Measurements from ENCODE around the gene CRABP2.

CRABP2 gene

DNA sequence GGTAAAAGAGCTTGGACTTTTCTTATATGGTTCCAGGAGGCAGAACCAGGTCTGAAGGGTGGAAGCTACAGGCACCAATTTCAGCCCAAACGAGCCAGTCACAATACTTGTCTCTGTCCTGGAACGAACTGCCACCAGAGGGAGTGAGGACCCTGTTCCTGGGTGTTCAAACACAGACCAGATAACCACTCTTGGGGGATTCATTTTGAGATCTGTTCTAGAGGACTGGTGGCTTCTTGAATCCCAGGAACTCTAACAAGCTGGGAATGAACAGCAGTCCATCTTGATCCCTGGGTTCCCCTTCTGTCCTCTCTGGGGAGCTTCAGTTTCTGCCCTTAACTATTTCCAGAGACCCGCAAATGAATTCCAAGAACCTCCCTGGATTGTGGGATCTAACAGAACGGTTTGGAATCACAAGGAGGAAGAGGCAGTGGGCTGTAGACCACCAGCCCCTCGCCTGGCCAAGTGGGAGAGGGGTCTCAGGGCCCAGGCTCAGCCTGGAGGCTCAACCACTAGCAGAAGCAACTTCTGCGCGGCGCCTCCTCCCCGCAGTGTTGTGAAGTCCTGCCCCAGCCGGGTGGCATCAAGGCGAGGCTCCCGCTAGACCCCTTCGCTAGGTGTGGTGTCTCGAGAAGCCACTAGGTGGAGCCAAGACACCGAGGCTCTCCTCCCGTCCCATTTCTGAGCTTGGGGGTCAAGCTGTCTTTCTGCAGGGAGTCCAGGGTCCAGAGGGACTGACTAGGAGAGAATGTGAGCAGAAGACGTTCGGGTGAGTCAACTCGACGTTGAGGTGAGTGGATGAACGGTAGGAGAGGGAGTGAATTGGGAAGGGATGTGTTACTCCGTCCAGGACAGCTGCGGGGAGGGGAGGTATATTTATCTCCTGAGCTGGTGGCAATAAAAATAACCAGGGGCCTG lies 16.1 kb downstream of the CRABP2 start:
- peak; percentile 85 for DNase-seq

DNA sequence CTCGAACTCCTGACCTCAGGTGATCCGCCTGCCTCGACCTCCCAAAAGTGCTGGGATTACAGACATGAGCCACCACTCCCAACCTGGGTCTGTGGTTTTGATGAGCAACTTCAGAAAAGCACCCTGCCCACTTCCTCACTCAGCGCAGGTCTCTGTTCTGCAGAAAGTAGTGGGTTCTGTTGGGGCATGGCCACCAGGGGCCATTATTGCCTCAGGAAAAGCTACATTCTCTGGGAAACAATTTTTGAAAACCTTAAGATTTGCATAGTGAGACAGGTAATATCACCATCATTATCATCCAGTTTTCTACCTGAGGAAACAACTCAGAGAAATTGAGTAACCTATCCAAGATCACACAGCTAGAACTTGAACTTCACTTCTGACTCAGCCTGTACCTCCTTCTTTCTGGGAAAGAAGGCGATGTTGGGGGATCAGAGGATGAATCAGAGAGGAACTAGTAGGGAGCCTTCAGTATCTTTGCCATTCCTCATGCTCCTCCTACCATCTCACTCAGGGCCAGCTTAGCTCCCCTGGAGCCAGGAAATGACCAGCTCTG lies 21.1 kb downstream of the CRABP2 start:
- DNase-seq: peak; percentile 93

DNA sequence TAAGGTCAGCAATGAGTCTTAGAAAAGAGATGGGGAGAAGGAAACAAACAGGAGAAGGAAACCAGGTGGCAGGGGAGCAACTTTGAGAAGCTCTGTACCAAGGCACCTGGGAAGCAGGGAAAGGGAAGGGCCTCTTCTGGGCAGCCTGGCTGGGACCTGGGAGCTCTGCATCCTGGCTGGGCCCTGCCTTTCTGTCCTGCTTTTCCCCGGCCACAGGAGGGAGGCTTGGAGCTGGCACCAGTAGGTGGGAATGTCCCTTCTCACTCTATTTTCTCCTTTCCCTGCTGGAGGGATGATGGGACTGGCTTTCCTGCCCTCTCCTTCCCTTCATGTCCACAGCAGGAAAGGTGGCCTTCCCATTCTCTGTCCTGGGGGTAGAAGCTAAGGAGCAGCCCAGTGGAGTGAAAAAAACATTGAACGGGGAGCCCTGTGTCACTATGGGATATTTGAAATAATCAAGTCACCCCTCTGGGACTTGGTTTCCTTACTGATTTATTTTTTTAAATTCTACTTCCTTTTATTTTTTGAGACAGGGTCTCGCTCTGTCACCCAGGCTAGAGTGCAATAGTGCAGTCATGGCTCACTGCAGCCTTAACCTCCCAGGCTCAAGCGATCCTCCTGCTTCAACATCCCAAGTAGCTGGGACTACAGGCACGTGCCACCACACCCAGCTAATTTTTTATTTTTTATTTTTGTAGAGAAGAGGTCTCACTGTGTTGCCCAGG lies 23.1 kb downstream of the CRABP2 start:
- DNase-seq: no peak

DNA sequence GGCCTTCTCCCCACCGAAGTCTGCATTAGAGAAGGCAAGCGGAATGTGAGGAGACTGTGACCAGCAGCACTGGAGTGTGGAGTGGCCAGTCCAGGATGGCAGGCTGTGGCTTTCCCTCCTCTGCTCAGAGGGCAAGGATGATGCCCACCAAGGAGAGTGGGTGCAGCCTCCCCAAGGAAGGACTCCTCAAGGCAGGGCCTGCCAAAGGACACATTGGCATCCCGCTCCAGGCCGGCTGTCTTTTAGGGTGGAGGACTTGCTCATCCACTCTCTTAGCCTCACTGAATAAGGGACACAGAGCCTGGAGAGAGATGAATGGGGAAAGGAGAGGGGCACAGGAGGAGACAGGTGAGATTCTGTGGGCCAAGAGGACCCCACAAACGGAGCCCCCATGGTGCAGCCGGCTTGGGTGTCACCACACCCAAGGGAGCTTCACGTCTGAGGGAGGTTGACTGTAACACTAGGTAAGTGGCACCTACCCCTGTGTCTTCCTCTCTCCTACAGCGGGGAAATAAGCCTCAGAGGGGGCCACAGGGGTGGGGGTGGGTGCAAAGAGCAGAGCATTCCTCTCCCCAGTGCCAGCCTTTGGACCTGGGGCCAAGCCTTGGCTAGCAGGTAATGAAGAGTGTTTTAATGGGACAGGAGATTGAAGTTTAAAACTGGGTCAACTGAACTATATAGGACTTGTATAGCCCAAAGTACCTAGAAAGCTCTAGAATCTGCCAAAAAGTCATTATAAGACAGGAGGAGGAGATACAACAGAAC lies 24.0 kb downstream of the CRABP2 start:
- no peak for DNase-seq

DNA sequence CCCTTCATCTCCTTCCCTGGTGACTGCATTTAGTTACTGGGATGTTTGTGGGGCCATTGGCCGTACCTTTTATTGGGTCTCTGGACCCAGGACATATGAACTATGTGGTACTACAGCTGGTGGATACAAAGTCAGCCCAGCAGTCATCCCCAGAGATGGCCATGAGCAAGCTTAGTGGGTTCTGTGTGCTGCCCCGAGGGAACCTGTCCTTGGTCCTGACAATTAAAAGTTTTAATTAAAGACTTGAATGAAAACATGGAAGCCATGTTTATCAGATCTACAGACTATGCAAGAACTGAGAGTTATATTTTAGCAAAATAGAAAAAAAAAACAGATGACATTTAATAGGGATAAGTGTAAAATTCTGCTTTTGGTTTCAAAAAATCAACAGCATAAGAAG lies 25.3 kb downstream of the CRABP2 start:
- DNase-seq: no peak

DNA sequence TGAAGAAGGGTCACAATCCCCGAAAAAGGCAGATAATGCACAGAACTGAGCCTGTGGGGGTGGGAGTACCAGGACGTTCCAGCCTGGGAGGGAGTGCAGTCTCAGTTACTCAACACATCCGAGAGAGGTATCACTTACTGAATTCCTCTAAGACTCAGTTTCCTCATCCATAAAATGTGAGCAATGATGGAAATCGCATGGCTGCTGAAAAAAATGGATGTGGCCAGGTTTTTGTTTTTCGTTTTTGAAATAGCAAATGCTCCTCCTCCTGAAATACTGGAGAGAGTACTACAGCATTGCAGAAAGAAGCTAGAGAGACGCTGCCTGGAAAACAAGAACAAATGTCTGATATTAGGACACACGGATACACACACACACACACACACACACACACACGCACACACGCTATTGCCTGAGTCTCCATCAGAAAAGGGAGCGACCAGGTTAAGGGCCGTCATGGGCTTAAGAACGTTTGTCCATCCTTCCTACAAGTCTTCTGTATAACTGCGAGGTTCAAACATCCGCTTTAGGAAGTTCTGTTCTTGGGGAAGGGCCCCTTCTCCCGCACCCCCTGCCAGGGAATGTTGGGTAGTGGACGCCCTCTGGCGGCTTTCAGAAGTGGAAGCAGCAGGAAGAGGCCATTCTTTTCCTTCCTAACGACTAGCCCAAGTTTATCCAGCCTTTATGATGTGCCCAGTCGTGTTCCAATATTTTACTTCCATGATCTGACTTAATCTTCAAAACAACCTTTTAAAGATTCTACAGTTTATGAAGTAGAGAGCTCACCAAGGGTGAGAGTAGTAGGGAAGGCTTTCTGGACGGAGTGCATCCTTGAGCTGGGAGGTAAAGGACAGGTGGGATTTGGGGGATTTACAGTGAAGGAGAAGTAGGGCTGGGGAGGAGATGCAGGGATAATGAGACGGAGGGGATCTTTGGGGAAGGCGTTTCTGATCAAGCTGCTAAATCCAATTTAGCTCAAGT lies 27.5 kb downstream of the CRABP2 start:
- peak; percentile 48 for DNase-seq

DNA sequence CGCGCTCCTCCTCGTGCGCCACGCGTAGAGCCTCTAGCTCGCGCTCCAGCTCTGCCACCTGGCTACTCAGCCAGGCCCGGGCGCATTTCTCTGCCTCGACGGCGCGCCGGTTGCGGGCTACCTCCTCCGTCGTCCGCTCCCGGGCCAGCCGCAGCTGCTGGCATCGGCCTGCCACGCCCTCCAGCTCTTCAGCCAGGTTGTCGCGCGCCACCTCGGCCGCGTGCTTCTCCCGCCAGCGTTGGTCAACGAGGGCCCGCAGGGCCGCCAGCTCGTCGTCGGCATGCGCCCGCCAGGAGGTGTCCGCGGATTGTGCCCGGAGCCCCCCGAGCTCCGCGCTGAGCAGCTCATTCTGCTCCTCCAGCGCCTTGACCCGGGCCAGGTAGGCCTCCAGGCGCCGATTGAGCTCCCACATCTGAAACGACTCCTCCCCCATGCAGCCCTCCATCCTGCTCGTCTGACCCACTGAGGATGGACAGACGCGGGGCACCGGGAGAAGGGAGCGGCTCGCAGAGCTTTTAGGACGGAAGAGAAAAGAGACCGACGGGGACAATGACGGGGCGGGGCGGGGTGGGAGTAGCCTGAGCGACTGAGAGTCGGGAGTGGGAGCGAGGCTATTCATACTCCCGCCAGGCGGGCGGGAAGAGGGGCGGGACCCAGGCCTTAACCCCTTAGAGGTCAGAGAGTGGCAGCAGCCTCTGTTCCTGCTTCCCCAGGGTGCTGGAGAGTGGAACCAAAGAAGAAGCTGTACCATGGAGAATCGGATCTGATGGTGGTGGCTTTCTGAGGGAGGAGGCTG lies 28.4 kb downstream of the CRABP2 start, which contains the start of gene NES:
TSS of gene NES (minus strand) at position 588 of the 796 bp plus-strand sequence. CDS start at position 445, 143 bp downstream.
- no peak for DNase-seq

DNA sequence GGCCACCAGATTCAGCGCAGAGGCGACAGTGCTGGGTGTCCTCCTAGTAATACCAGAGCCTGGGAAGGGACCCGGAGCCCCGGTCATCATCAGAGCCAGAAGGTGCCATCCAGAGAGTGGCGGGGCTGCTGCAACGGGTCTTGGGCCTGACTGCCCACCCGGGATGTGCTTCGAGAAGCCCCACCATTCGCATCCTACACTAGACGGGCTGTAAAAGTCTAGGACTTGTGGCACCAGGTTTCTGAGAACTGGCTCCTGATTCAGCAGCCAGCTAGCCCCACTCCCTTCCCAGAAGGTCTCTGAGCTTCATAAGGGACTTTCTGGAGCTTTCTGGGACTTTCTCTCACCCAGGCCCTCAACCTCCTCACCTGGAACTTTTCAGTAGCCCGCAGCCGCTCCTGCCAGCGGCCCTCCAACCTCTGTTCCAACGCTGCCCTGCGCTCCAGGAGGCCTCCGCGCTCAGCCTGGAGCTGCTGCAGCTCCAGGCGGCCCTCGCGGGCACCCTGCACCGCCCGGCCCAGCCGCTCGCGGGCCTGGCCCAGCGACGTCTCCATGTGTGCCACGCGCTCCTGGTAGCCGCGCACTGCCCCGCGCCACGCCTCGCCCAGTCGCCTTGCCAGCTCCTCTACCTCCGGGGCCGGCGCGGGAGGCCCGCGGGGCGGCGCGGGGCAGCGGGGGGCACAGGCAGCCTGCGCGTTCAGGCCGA lies 29.1 kb downstream of the CRABP2 start:
- no peak for DNase-seq

DNA sequence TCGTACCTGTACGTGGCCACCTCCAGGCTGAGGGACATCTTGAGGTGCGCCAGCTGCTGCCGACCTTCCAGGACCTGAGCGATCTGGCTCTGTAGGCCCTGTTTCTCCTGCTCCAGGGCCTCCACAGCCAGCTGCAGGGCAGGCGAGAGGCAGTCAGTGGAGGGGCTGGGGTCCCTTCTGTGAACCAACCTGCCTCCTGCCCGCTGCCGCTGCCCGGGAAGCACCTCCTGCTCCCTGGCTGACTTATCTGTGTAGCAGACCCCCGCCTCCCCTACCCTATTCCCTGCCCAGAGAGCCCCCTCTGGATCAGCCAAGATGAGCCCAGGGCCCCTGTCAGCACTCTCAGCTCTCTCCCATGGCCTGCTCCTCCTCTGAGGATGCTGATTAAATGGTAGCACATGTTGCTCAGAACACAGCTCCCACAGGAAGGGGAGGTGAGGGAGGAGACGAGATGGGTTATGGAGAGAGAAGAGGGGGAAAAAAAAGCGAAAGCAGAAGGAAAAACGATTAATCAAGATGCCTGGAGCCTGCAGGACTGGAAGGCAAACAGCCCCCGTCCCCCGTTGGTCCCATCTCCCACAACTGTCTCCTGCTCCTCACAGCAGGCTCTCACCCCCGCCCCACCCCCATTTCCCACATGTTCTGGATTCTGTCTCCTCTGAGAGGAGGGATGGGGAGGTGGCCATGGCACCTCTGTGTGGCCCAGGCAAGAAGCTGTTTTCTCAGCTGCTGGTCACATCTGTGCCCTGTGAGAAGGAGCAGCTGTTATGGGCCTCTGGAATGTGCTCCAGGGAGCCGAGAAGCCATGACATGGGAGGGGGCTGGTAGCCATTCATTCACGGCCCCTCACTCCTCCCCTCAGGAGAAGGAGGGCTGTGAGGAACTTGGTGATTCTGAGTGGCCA lies 29.9 kb downstream of the CRABP2 start:
- no peak for DNase-seq

DNA sequence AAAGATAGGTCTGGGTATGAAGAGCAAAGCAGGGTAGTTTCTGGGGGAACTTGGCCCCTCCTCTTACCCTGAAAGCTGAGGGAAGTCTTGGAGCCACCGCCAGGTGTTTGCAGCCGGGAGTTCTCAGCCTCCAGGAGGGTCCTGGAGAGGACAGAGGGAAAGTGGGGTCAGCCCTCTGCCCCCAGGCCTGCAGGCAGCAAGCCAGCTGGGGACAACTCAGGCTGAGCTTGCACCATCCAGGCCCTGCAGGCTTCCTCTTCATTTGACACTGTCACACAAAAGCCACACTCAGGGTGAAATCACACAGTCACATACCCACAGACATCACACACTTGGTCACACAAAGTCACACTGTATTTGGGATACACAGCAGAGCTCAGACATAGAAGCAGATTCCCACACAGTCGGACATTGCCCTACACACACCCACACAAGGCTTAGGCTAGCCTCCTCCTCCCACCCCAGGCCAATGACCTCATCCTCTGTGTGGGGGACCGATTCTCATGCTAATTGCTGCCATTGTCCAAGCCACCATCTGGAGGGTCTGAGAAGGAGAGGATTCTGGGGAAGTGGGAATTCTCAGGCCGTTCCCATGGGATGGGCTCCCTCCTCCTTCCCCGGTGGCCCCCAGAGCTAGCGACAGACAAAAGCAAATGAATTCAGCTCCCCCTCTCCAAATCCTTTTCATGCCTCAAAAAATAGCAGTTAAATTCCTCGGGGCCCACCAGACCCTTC lies 31.8 kb downstream of the CRABP2 start:
- no peak for DNase-seq

DNA sequence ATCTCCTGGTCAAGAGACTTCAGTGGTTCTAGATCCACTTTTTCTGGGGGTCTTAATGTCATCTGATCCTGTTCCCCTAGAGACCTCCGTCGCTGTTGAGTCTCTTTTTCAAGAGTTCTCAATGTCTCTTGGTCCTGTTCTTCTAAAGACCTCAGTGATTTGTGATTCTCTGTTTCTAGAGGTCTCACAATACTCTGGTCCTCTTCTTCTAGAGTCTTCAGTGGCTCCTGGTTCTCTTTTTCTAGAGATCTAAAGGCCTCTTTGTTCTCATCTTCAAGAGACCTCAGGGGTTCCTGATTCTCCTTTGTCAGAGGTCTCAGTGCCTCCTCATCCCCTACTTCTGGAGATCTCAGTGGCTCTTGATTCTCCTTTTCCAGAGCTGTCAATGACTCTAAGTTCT lies 33.6 kb downstream of the CRABP2 start:
- DNase-seq: no peak

DNA sequence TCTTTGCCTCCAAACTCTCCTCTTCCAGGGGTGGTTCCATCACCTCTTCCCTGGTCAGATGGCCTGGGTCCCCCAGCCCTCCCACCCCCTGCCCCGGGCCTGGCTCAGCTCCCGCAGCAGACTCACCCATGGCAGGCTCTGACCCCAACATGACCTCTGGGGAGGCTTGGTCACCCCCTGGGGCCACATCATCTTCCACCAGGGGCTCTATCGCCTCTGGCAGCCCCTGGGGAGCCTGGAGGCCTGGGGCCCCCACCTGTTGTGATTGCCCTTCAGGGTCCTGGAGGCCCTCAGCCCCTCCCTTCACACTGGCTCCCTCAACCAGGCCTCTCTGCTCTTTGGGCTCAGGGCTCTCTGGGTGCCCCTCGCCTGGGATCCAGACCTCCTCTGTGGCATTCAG lies 34.6 kb downstream of the CRABP2 start:
- no peak for DNase-seq

DNA sequence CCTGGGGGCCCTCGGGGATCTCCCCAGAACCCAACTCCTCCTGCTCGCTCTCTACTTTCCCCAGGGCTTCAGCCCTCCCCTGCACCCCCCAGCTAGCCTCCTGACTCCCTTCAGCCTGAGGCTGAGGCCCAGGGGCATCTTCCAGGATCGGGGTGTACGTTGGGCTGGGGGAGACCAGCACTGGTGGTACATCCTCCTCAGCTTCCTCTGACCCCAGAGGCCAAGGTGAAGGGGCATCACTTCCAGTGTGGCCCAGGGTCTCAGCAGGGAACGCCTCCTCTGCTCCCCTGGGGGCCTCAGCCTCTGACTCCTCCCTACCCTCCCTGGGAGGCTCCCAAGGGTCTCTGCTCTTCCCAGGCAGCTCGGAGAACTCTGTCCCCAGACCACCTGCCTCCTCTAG lies 35.0 kb downstream of the CRABP2 start:
- no peak for DNase-seq

DNA sequence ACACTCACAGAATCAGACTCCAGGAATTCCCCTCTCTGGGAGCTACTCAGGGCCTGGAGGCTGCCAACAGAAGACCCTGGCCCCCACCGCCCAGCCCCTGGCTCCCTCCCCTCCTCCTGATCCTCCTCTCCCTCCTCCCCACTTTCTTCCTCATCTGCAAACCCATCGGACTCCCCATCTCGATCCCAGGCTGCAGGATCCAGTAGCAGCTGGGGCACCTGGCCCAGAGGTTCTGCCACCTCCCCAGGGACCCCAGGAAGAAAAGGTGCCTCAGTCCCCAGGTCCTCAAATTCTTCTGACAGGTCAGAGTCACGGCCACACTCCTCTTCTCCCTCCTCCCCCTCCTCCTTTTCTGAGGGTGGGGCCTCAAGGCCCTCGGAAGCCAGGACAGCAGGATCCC lies 35.6 kb downstream of the CRABP2 start:
- DNase-seq: no peak

DNA sequence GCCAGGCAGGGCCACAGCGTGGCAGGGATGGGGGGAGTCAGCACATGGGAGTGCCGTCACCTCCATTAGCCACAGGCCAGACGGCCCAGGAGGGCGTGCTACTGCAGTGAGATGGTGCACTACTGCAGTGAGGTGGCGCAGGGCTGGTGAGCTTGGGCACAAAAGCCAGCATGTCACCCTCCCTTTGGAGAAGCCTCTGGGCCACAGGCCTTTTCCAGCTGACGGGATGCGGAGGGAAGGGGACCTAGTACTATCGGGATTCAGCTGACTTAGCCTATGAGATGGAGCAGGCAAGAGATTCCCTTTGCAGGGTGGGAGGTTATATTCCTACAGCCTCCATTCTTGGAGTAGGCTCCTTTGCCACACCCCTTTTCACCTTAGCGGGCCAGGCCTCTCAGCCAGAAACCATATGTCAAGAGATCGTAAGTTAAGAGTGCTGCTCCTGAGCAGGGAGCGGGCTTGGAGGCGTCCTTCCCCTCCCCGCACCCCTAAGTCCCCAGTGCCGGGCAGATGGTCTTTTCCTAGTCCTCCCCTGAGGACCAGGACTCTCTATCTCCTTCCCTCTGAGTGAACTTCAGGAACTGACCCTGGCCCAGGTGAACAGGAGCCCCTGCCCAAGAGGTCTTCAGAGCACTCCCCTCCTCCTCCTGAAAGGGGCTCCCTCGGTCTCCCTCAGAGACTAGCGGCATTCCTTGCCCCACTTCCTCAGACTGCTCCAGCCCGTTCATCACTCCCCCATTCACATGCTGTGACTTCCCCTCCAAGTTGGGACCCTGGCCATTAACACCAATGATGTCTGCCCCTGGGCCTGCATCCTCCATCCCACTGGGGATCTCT lies 36.4 kb downstream of the CRABP2 start:
- no peak for DNase-seq

DNA sequence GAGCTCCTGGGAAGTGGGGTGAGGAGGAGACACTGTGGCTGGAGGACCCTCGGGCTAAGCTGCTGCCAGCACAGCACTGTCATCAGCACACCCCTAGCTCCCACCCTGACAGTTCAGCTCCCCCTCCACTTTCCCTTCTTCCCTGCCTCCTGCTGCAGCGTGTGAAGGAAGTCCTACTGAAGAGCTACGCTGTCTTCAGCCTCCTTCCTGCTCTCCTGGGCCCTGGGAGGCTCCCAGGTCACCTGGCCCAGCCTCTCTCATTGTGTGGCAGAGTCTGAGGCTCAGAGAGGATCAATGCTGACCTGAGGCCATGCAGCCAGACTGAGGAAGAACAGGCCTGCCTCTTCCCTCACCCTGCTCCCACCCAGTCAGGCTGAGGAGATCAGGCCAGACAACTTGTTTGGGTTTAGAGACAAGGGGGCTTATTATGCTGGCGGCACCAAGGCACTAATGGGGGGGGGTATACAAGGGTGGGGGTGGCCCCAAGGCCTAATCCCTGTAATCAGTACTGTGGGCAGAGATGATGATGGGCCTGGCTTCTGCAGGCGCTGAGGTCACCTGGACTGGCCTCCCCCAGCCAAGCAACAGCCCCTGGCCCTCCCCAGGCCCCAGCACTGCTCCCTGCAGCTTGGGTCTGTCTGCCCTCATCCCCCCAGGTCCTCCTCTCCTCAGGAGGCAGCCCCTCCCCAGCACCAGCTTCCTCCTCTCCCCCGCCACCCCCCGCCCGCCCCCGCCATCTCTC lies 37.2 kb downstream of the CRABP2 start:
- DNase-seq: no peak

DNA sequence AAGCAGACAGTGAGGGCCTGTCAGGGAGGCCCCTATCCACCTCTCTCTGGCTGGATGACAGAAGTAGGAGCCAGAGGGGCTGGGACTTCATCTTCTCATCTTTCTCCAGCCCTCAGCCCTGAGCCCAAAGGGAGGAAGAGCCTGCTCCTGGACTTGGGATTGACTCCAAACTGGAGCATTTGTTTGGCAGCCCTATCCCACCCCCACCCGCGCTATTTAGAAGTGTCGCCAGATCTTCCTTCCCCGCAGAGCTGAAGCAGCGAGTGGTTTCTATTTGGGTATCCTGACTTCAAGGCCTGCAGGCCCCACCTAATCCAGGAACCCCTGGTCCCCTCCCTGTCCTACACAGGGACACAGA lies 37.8 kb downstream of the CRABP2 start:
- no peak for DNase-seq

Measured in NCI-H226 (cell line).